KMS-11 (cell line): ENCODE results near the gene CYB561D2.
A peak's percentile ranks its signal among the peaks of the same experiment; 100 is the strongest.

ENCODE experiments used
- H2AFZ ChIP-seq: fragments of 200-600 bp; sonication (generic); 2 replicates; pipeline ENCODE4 v1.6.1; 2016; ENCODE audit warnings: antibody characterized with exemption, mixed run types, low read depth
- H3K27ac ChIP-seq: fragments of 200-600 bp; sonication (generic); 2 replicates; pipeline ENCODE4 v1.6.1; 2016; ENCODE audit warnings: mild to moderate bottlenecking, mixed run types
- H3K27me3 ChIP-seq: fragments of 200-600 bp; sonication (generic); 2 replicates; pipeline ENCODE4 v1.6.1; 2017; ENCODE audit warnings: mild to moderate bottlenecking, low read depth, mixed run types, moderate library complexity; ENCODE audit not compliant: insufficient read depth
- H3K36me3 ChIP-seq: fragments of 200-600 bp; sonication (generic); 2 replicates; pipeline ENCODE4 v1.6.1; 2017; ENCODE audit warnings: mild to moderate bottlenecking, mixed run types; ENCODE audit not compliant: insufficient read depth
- H3K4me1 ChIP-seq: fragments of 200-600 bp; sonication (generic); 2 replicates; pipeline ENCODE4 v1.6.1; 2016; ENCODE audit warnings: mild to moderate bottlenecking, low read depth, mixed run types; ENCODE audit not compliant: poor library complexity, severe bottlenecking
- H3K4me2 ChIP-seq: fragments of 200-600 bp; sonication (generic); 2 replicates; pipeline ENCODE4 v1.7.0; 2016; ENCODE audit warnings: mild to moderate bottlenecking, mixed run types
- H3K4me3 ChIP-seq: fragments of 200-600 bp; sonication (generic); IDR thresholded peaks from 2 replicates; pipeline ENCODE4 v1.6.1; 2017; ENCODE audit warnings: low read depth, low read length, mixed read lengths; ENCODE audit not compliant: insufficient read depth
- H3K79me2 ChIP-seq: fragments of 200-600 bp; sonication (generic); 2 replicates; pipeline ENCODE4 v1.6.1; 2016; ENCODE audit warnings: low read depth, mixed run types; ENCODE audit not compliant: insufficient read depth
- H3K9ac ChIP-seq: fragments of 200-600 bp; sonication (generic); 2 replicates; pipeline ENCODE4 v1.6.1; 2016; ENCODE audit warnings: mild to moderate bottlenecking, mixed run types
- H4K20me1 ChIP-seq: fragments of 200-600 bp; sonication (generic); 2 replicates; pipeline ENCODE4 v1.6.1; 2016; ENCODE audit warnings: mild to moderate bottlenecking, mixed run types; ENCODE audit not compliant: insufficient read depth
- TF ChIP-seq, protein P1 (sequence below): fragments of 200-600 bp; sonication (generic); conservative IDR thresholded peaks from 2 replicates; pipeline ENCODE4 v1.6.1; 2017; ENCODE audit warnings: low read depth, mild to moderate bottlenecking, antibody characterized with exemption, low read length, moderate library complexity, mixed read lengths

CYB561D2 gene

DNA sequence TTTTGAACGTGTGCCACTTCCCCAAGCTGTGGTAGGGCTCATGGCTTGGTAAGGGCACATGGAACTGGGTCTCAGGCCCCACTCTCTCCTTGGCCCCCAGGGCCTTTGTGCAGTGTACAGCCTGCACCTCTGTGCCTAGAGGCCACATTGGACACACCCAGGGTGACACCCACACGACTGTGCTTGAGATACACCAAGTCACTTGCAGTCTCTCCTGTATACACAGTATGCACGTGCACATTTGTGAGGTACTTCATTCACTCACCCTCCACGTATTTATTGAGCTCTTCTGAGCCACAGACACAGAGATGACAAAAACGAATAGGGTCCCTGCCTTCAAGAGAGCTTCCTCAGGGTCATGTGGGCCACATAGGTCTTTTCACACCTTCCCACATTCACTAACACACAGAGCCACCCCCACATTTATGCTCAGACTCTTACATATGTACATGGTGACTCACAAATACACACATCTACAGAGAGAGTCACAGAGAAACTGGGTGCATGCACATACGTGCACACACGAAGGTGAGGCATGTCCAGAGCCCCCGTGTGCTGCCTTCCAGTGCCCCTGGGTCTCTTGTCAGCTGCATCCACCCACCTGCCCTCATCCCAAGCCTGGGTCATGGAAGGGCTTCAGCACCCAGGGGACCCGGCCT, 18.5 kb downstream of the CYB561D2 start:
- H2AFZ ChIP-seq, result no peak overlapping the region
- H3K9ac ChIP-seq, result no peak overlapping the region
- no peak overlapping the region for H3K4me3 ChIP-seq
- H3K79me2 ChIP-seq, result no peaks in the 10 kb centered on the region
- H3K27ac ChIP-seq, result no peak overlapping the region
- no peaks in the 10 kb centered on the region for H3K36me3 ChIP-seq
- peaks cover 19% of the 10 kb centered on the region for H3K4me1 ChIP-seq
- no peaks in the 10 kb centered on the region for H4K20me1 ChIP-seq
- no peak overlapping the region for H3K4me2 ChIP-seq
- H3K27me3 ChIP-seq, result no peaks in the 10 kb centered on the region
- TF ChIP-seq, protein P1, sequence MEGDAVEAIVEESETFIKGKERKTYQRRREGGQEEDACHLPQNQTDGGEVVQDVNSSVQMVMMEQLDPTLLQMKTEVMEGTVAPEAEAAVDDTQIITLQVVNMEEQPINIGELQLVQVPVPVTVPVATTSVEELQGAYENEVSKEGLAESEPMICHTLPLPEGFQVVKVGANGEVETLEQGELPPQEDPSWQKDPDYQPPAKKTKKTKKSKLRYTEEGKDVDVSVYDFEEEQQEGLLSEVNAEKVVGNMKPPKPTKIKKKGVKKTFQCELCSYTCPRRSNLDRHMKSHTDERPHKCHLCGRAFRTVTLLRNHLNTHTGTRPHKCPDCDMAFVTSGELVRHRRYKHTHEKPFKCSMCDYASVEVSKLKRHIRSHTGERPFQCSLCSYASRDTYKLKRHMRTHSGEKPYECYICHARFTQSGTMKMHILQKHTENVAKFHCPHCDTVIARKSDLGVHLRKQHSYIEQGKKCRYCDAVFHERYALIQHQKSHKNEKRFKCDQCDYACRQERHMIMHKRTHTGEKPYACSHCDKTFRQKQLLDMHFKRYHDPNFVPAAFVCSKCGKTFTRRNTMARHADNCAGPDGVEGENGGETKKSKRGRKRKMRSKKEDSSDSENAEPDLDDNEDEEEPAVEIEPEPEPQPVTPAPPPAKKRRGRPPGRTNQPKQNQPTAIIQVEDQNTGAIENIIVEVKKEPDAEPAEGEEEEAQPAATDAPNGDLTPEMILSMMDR, result no peak

- Histone ChIP-seq H4K20me1 (no peaks in the 10 kb centered on the region), H3K4me2 (no peak overlapping the region), H3K79me2 (no peaks in the 10 kb centered on the region), H3K9ac (no peak overlapping the region), H3K27ac (no peak overlapping the region), H3K36me3 (no peaks in the 10 kb centered on the region), H2AFZ (no peak overlapping the region), H3K4me1 (peaks cover 27% of the 10 kb centered on the region), H3K4me3 (no peak overlapping the region), H3K27me3 (no peaks in the 10 kb centered on the region)
- TF ChIP-seq, protein P1, result no peak
Observed at GRCh38 chr3:50370594-50370993, 19.9 kb downstream of the CYB561D2 start.

DNA sequence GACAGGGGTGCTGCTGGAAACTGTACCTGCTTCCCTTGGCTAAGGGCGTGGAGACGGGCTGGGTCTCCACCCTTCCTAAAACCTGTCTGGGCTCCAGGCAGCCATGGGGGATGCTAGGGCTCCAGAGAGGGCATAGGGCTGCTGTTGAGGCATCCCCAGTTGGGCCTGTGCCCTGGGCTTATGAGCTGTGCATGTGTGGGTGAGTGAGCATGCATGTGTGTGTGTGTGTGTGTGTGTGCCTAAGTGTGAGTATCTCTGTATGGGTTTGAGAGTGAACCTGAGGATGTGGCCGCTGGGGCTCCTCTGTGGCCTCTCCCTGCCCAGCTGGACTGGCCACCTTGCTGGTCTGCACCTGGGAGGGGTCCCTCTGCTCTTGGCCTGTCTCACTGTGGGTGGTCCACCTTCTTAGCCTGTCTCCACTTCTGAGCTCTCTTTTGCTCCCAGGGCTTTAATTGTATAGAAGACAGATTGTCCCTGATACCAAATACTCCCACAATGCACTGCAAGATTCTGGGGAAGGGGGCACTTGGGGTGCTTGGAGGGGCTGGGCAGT, 20.5 kb downstream of the CYB561D2 start:
- no peaks in the 10 kb centered on the region for H4K20me1 ChIP-seq
- H2AFZ ChIP-seq, result no peak overlapping the region
- peaks cover 22% of the 10 kb centered on the region for H3K4me1 ChIP-seq
- no peaks in the 10 kb centered on the region for H3K36me3 ChIP-seq
- H3K9ac ChIP-seq, result no peak overlapping the region
- H3K4me3 ChIP-seq, result no peak overlapping the region
- no peaks in the 10 kb centered on the region for H3K27me3 ChIP-seq
- H3K4me2 ChIP-seq, result no peak overlapping the region
- H3K79me2 ChIP-seq, result no peaks in the 10 kb centered on the region
- TF ChIP-seq, protein P1, result no peak
- no peak overlapping the region for H3K27ac ChIP-seq

GRCh38 chr3:50372349-50372748, 21.7 kb downstream of the CYB561D2 start:
- Histone ChIP-seq H3K79me2 (no peaks in the 10 kb centered on the region), H3K4me3 (no peak overlapping the region), H2AFZ (peak overlapping the region; percentile 26; the same call in 1 of the 2 replicates), H3K36me3 (no peaks in the 10 kb centered on the region), H3K9ac (no peak overlapping the region), H4K20me1 (no peaks in the 10 kb centered on the region), H3K4me2 (peak overlapping the region; percentile 39), H3K4me1 (peaks cover 22% of the 10 kb centered on the region), H3K27ac (no peak overlapping the region), H3K27me3 (no peaks in the 10 kb centered on the region)
- TF ChIP-seq, protein P1, result no peak
